CD4-positive, alpha-beta T cell (primary cell): ENCODE data around the gene SLCO1B3. TPM values are rescaled to one million over a fixed set of nuclear protein-coding genes. Genes with fewer than 3 reads are reported as not detected.

Experiments used
- ATAC-seq: fragments of 200-7000 bp; cut with Tn5 transposase; one replicate; pipeline ENCODE4 v1.10.0; 2022; ENCODE audit warnings: mild to moderate bottlenecking; ENCODE audit not compliant: poor library complexity
- CTCF ChIA-PET: fragments of 350-600 bp; sonication (Branson Sonifier 250); formaldehyde crosslinking; loops from one replicate; lab custom pipeline; 2021; ENCODE audit warnings: antibody characterized with exemption, inconsistent platforms; lab: Charles Lee
- POLR2A ChIA-PET: fragments of 350-600 bp; sonication (Branson Sonifier 250); formaldehyde crosslinking; loops from one replicate; lab custom pipeline; 2021; ENCODE audit warnings: antibody characterized with exemption, inconsistent platforms; lab: Charles Lee
- DNase-seq, 14 experiments: peaks; one replicate each; pipeline ENCODE4 v3.0.0-alpha.2; 2013 to 2020; ENCODE audit warnings: mixed read lengths in 2 of 14
- H3K27ac ChIP-seq, 2 donors: one replicate each; pipeline versions ENCODE4 v1.5.1 to v1.7.0; 2013; ENCODE audit warnings: low read length in 2 of 2, low read depth in 1 of 2, mild to moderate bottlenecking in 1 of 2
- H3K27me3 ChIP-seq, 2 experiments: 1 replicate in 1 of 2; 2 replicates in 1 of 2; pipeline versions ENCODE4 v1.6.1 to v1.7.0; 2013; ENCODE audit warnings: low read length in 2 of 2, control low read depth in 1 of 2, mild to moderate bottlenecking in 1 of 2, moderate library complexity in 1 of 2; ENCODE audit not compliant: insufficient read depth in 2 of 2, control insufficient read depth in 1 of 2
- H3K36me3 ChIP-seq: one replicate; pipeline ENCODE4 v1.6.1; 2013; ENCODE audit warnings: low read length, control low read depth; ENCODE audit not compliant: insufficient read depth
- H3K4me1 ChIP-seq: one replicate; pipeline ENCODE4 v1.6.1; 2013; ENCODE audit warnings: low read length, control low read depth; ENCODE audit not compliant: insufficient read depth
- H3K4me3 ChIP-seq: one replicate; pipeline ENCODE4 v1.5.1; 2013; ENCODE audit warnings: mild to moderate bottlenecking, low read length, moderate library complexity
- H3K9me3 ChIP-seq, 2 experiments: 1 replicate in 1 of 2; 2 replicates in 1 of 2; pipeline versions ENCODE4 v1.6.1 to v1.7.0; 2013; ENCODE audit warnings: low read length in 2 of 2, mild to moderate bottlenecking in 2 of 2, control low read depth in 1 of 2, moderate library complexity in 1 of 2; ENCODE audit not compliant: control insufficient read depth in 1 of 2, insufficient read depth in 1 of 2
- H3K27ac Mint-ChIP-seq: one replicate; pipeline ENCODE4 v1.8.0; 2020; ENCODE audit warnings: mixed read lengths
- H3K27me3 Mint-ChIP-seq: one replicate; pipeline ENCODE4 v1.8.0; 2021; ENCODE audit warnings: mixed read lengths
- H3K36me3 Mint-ChIP-seq: one replicate; pipeline ENCODE4 v1.8.0; 2021; ENCODE audit warnings: low read depth, mixed read lengths
- H3K4me1 Mint-ChIP-seq: one replicate; pipeline ENCODE4 v1.8.0; 2021; ENCODE audit warnings: low read depth, mixed read lengths
- H3K4me3 Mint-ChIP-seq: one replicate; pipeline ENCODE4 v1.8.0; 2020; ENCODE audit warnings: mild to moderate bottlenecking, mixed read lengths
- H3K9me3 Mint-ChIP-seq: one replicate; pipeline ENCODE4 v1.8.0; 2020; ENCODE audit warnings: mixed read lengths
- intact Hi-C, 2 experiments: fragments of 100-400 bp; cut with DNase I in 1 of 2; cut with micrococcal nuclease in 1 of 2; formaldehyde crosslinking; loops; one replicate each; pipeline versions ENCODE4 v1.15.1 to v1.9.0; 2023 to 2025; cut with DNase I, micrococcal nuclease
- total RNA-seq, 174 experiments: library from RNA in 2 of 174; stranded (reverse) in 2 of 174; gene quantifications; one replicate each; pipeline ENCODE4 v1.2.3 and lab custom pipeline; 2021 to 2026
- TF ChIP-seq, protein P1 (sequence below): fragments of 200-600 bp; IDR thresholded peaks from one replicate; pipeline ENCODE4 v1.8.0; 2022; ENCODE audit warnings: antibody characterized with exemption, mild to moderate bottlenecking

The SLCO1B3 gene
- total RNA-seq, 2 experiments from 2014 or later: not detected

DNA sequence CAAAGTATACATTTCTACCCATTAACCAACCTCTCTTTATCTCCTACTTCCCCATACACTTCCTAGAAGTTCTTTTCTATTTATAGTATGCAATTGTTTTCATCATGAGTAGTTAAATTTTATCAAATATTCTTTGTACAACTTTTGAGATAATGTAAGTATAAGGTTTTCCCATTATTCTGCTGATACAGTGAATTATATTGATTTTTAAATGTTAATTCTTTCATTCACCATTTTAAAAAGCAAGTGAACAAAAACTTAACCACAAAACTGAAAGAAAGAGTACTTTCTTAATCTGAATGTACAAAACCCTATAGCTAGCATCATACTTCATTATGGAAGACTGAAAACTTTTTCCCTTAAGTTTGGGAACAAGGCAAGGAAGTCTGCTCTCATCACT, 9.5 kb upstream of the SLCO1B3 start:
- Mint-ChIP-seq H3K4me3 (no peak overlapping the region), H3K36me3 (no peaks in the 10 kb centered on the region), H3K27me3 (no peaks in the 10 kb centered on the region), H3K27ac (no peak overlapping the region), H3K9me3 (no peaks in the 10 kb centered on the region), H3K4me1 (no peaks in the 10 kb centered on the region)
- CTCF ChIA-PET: no interaction called here
- Histone ChIP-seq H3K9me3 (peaks cover 0 to under 1% of the 10 kb centered on the region in 2 experiments), H3K4me1 (no peaks in the 10 kb centered on the region), H3K4me3 (no peak overlapping the region), H3K36me3 (no peaks in the 10 kb centered on the region), H3K27me3 (no peaks in the 10 kb centered on the region), H3K27ac (no peak overlapping the region)
- POLR2A ChIA-PET: no interaction called here
- no peak for ATAC-seq
- intact Hi-C loops: no loop called here
- DNase-seq: no peak
- TF ChIP-seq, protein P1, sequence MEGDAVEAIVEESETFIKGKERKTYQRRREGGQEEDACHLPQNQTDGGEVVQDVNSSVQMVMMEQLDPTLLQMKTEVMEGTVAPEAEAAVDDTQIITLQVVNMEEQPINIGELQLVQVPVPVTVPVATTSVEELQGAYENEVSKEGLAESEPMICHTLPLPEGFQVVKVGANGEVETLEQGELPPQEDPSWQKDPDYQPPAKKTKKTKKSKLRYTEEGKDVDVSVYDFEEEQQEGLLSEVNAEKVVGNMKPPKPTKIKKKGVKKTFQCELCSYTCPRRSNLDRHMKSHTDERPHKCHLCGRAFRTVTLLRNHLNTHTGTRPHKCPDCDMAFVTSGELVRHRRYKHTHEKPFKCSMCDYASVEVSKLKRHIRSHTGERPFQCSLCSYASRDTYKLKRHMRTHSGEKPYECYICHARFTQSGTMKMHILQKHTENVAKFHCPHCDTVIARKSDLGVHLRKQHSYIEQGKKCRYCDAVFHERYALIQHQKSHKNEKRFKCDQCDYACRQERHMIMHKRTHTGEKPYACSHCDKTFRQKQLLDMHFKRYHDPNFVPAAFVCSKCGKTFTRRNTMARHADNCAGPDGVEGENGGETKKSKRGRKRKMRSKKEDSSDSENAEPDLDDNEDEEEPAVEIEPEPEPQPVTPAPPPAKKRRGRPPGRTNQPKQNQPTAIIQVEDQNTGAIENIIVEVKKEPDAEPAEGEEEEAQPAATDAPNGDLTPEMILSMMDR: no peak

DNA sequence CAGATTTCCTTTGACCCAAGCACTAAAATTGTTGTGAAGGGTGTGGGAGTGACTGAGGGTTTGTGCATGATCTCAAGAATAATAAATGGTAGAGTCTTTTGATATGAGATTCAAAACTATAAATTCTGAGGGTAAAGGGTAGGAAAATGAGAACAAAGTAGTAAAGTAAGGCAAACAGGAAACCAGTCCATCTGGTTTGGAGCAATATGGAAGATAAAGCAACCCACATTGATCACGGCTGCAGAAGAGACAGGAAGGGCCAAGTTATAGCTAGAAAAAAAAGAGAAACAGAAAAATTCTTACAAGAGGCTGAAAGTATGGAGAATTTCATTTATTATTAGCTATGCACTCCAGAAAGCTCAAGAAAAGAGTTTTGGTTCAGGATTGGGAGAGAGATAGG, 4.6 kb upstream of the SLCO1B3 start:
- ChIA-PET CTCF (no interaction called here), POLR2A (no interaction called here)
- Mint-ChIP-seq H3K27ac (no peak overlapping the region), H3K36me3 (no peaks in the 10 kb centered on the region), H3K27me3 (no peaks in the 10 kb centered on the region), H3K4me3 (no peak overlapping the region), H3K9me3 (no peaks in the 10 kb centered on the region), H3K4me1 (no peaks in the 10 kb centered on the region)
- Histone ChIP-seq H3K4me1 (no peaks in the 10 kb centered on the region), H3K36me3 (no peaks in the 10 kb centered on the region), H3K27me3 (no peaks in the 10 kb centered on the region), H3K4me3 (no peak overlapping the region), H3K9me3 (peaks cover 0 to 12% of the 10 kb centered on the region in 2 experiments), H3K27ac (no peak overlapping the region)
- ATAC-seq: no peak
- TF ChIP-seq, protein P1: no peak
- intact Hi-C loops: no loop called here
- no peak for DNase-seq

DNA sequence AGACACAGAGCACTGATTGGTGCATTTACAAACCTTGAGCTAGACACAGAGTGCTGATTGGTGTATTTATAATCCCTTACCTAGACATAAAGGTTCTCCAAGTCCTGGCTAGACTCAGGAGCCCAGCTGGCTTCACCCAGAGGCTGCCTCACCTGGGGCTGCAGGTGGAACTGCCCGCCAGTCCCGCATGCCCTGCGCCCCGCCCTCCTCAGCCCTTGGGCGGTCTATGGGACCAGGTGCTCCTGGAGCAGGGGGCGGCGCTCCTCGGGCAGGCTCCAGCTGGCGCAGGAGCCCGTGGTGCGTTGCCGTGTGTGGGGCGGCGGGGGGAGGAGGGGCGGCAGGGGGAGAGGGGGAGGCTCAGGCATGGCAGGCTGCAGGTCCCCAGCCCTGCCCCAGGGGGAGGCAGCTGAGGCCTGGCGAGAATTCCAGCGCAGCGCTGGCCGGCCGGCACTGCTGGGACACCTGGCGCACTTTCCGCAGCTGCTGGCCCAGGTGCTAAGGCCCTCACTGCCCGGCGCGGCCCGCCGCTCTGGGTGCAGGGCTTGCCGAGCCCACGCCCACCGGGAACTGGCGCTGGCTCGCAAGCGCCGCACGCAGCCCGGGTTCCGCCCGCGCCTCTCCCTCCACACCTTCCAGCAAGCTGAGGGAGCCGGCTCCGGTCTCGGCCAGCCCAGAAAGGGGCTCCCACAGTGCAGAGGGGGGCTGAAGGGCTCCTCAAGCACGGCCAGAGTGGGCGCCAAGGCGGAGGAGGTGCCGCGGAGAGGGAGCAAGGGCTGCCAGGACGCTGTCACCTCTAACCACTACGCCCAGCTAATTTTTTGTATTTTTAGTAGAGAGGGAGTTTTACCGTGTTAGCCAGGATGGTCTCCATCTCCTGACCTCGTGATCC, 3.1 kb upstream of the SLCO1B3 start:
- Mint-ChIP-seq H3K27ac (no peak overlapping the region), H3K4me3 (no peak overlapping the region), H3K36me3 (no peaks in the 10 kb centered on the region), H3K4me1 (no peaks in the 10 kb centered on the region), H3K9me3 (no peaks in the 10 kb centered on the region), H3K27me3 (no peaks in the 10 kb centered on the region)
- DNase-seq (peak in 1 of 14 experiments; percentile 6), ATAC-seq (no peak)
- Histone ChIP-seq H3K4me3 (no peak overlapping the region), H3K27ac (no peak overlapping the region), H3K4me1 (no peaks in the 10 kb centered on the region), H3K9me3 (peaks cover 0 to 12% of the 10 kb centered on the region in 2 experiments), H3K27me3 (no peaks in the 10 kb centered on the region), H3K36me3 (no peaks in the 10 kb centered on the region)
- intact Hi-C loops: no loop called here
- ChIA-PET CTCF (no interaction called here), POLR2A (no interaction called here)
- TF ChIP-seq, protein P1: no peak
